Caco-2 (cell line): ENCODE data around the gene LNPK. TPM values are rescaled to one million over a fixed set of nuclear protein-coding genes. Genes with fewer than 3 reads are reported as not detected.
"Not testable (repeated sequence)": the region's sequence is repeated elsewhere in the genome, so short reads cannot be mapped to it uniquely, and the experiment has no call there.

Experiments
- BruUV-seq: library from RNA; stranded (reverse); fragments of 400-500 nt; replicated peaks from 2 replicates; lab custom pipeline; 2021; lab: Mats Ljungman, UMichigan
- CTCF ChIA-PET: fragments of 300-600 bp; sonication (Branson Sonifier 250); formaldehyde crosslinking; loops from one replicate; lab custom pipeline; 2022; ENCODE audit warnings: antibody characterized with exemption; lab: Charles Lee
- POLR2A ChIA-PET: fragments of 300-600 bp; sonication (Branson Sonifier 250); formaldehyde crosslinking; loops from one replicate; lab custom pipeline; 2022; ENCODE audit warnings: antibody characterized with exemption; lab: Charles Lee
- DNase-seq, 2 experiments: peaks; one replicate each; pipeline versions ENCODE4 v3.0.0 to v3.0.0-alpha.2; 2020 to 2022
- H3K27me3 ChIP-seq: replicated peaks from 2 replicates; pipeline ENCODE4 v1.6.0; 2011; ENCODE audit warnings: low read length; ENCODE audit not compliant: control insufficient read depth, insufficient read depth
- H3K36me3 ChIP-seq: 2 replicates; pipeline ENCODE4 v1.5.1; 2011; ENCODE audit warnings: low read length; ENCODE audit not compliant: control insufficient read depth, insufficient read depth
- H3K4me1 ChIP-seq: fragments of 250-450 bp; sonication (Bioruptor Pico); 2 replicates; pipeline ENCODE4 v1.5.1; 2020; ENCODE audit warnings: mild to moderate bottlenecking
- H3K4me3 ChIP-seq: 2 replicates; pipeline ENCODE4 v1.5.1; 2011; ENCODE audit warnings: low read depth, mild to moderate bottlenecking, control low read depth, low read length
- H3K9me3 ChIP-seq: fragments of 250-450 bp; sonication (Bioruptor Pico); 2 replicates; pipeline ENCODE4 v1.5.1; 2020; ENCODE audit warnings: mild to moderate bottlenecking, moderate library complexity
- H3K27ac Mint-ChIP-seq: one replicate; pipeline ENCODE4 v1.8.0; 2022; ENCODE audit warnings: mixed read lengths; ENCODE audit not compliant: unreplicated experiment
- H3K27me3 Mint-ChIP-seq: one replicate; pipeline ENCODE4 v1.8.0; 2022; ENCODE audit warnings: mixed read lengths; ENCODE audit not compliant: insufficient read depth, unreplicated experiment
- H3K36me3 Mint-ChIP-seq: one replicate; pipeline ENCODE4 v1.8.0; 2022; ENCODE audit warnings: mild to moderate bottlenecking, mixed read lengths; ENCODE audit not compliant: insufficient read depth, unreplicated experiment
- H3K4me1 Mint-ChIP-seq: one replicate; pipeline ENCODE4 v1.8.0; 2022; ENCODE audit warnings: low read depth, mixed read lengths; ENCODE audit not compliant: unreplicated experiment
- H3K4me3 Mint-ChIP-seq: one replicate; pipeline ENCODE4 v1.8.0; 2022; ENCODE audit warnings: mild to moderate bottlenecking, moderate library complexity, mixed read lengths; ENCODE audit not compliant: unreplicated experiment
- H3K9me3 Mint-ChIP-seq: one replicate; pipeline ENCODE4 v1.8.0; 2022; ENCODE audit warnings: mixed read lengths; ENCODE audit not compliant: unreplicated experiment
- CTCF ChIP-seq, 2 experiments: fragments of 200-600 bp in 1 of 2; IDR thresholded peaks; 1 replicate in 1 of 2; 2 replicates in 1 of 2; pipeline versions ENCODE4 v1.5.1 to v1.8.0; 2011 to 2022; ENCODE audit warnings: antibody characterized with exemption in 1 of 2, control low read depth in 1 of 2, inconsistent platforms in 1 of 2, low read depth in 1 of 2, low read length in 1 of 2, mild to moderate bottlenecking in 1 of 2, moderate library complexity in 1 of 2; ENCODE audit not compliant: insufficient read depth in 1 of 2, severe bottlenecking in 1 of 2, unreplicated experiment in 1 of 2
- intact Hi-C: fragments of 100-400 bp; cut with micrococcal nuclease; formaldehyde crosslinking; loops from one replicate; pipeline ENCODE4 v1.10.0; 2022; ENCODE audit not compliant: unreplicated experiment
- total RNA-seq: library from RNA; stranded (reverse); gene quantifications from 2 replicates; pipeline ENCODE4 v1.2.3, GENCODE V29; 2022

The LNPK gene
- total RNA-seq, 1 experiment from 2014 or later, result 19.1 TPM

- Mint-ChIP-seq H3K4me3 (no peak overlapping the region), H3K9me3 (no peaks in the 10 kb centered on the region), H3K4me1 (no peaks in the 10 kb centered on the region), H3K27me3 (no peaks in the 10 kb centered on the region), H3K36me3 (no peaks in the 10 kb centered on the region), H3K27ac (no peak overlapping the region)
- no peaks in the 10 kb centered on the region for H3K27me3 ChIP-seq
- peak in 1 of 2 experiments; percentile 27 for DNase-seq
- no peaks in the 10 kb centered on the region for H3K4me1 ChIP-seq
- H3K36me3 ChIP-seq, result no peaks in the 10 kb centered on the region
- TF ChIP-seq CTCF (IDR thresholded peaks at IDR 0.05; ENCODE audit: insufficient read depth in 1 of 2, low read depth in 1 of 2, low read length in 1 of 2, severe bottlenecking in 1 of 2, unreplicated experiment in 1 of 2), result peak; percentile 51 to 52
- BruUV-seq, result no TSS peak
- ChIA-PET POLR2A (no interaction called here), CTCF (interaction anchor here (1.0 kb wide), 1 partner anchor 116 kb away, joined by 3 read pairs; no protein-coding TSS in a partner anchor)
- no peaks in the 10 kb centered on the region for H3K9me3 ChIP-seq
- intact Hi-C loops, result loop anchor here (2.0 to 5.0 kb wide), 2 partner anchors 38 to 121 kb away; partner anchors contain the start of gene LNPK
- H3K4me3 ChIP-seq, result no peak overlapping the region
Measured at GRCh38 chr2:175964195-175964594, 37.9 kb downstream of the LNPK start.

- intact Hi-C loops, result loop anchor here (5.0 kb wide), 1 partner anchor 39 kb away; the partner anchor contains the start of gene LNPK
- H3K27ac Mint-ChIP-seq, H3K9me3 Mint-ChIP-seq, H3K4me3 ChIP-seq, DNase-seq, H3K36me3 ChIP-seq, H3K27me3 ChIP-seq, H3K4me1 ChIP-seq, H3K4me1 Mint-ChIP-seq, H3K36me3 Mint-ChIP-seq, POLR2A ChIA-PET, H3K9me3 ChIP-seq, CTCF ChIA-PET, H3K4me3 Mint-ChIP-seq, BruUV-seq, H3K27me3 Mint-ChIP-seq: not testable (repeated sequence)
Measured at GRCh38 chr2:175963171-175963570, 38.9 kb downstream of the LNPK start.

- H3K4me1 ChIP-seq, result no peaks in the 10 kb centered on the region
- no peaks in the 10 kb centered on the region for H3K9me3 ChIP-seq
- Mint-ChIP-seq H3K36me3 (no peaks in the 10 kb centered on the region), H3K27me3 (no peaks in the 10 kb centered on the region), H3K27ac (no peak overlapping the region), H3K9me3 (no peaks in the 10 kb centered on the region), H3K4me1 (no peaks in the 10 kb centered on the region), H3K4me3 (no peak overlapping the region)
- CTCF ChIA-PET, result no interaction called here
- intact Hi-C loops, result no loop called here
- peak in 1 of 2 experiments; percentile 29 for DNase-seq
- POLR2A ChIA-PET, result no interaction called here
- no peak overlapping the region for H3K4me3 ChIP-seq
- no TSS peak for BruUV-seq
- no peak for TF ChIP-seq CTCF (IDR thresholded peaks at IDR 0.05; ENCODE audit: insufficient read depth in 1 of 2, low read depth in 1 of 2, low read length in 1 of 2, severe bottlenecking in 1 of 2, unreplicated experiment in 1 of 2)
- H3K36me3 ChIP-seq, result no peaks in the 10 kb centered on the region
- no peaks in the 10 kb centered on the region for H3K27me3 ChIP-seq
Measured at GRCh38 chr2:175957845-175958244, 44.2 kb downstream of the LNPK start.
